OCI-LY3 (cell line): Measurements from ENCODE around the gene BIN2.
"Not testable (repeated sequence)": the region's sequence is repeated elsewhere in the genome, so short reads cannot be mapped to it uniquely, and the experiment has no call there.

Experiments
- H2AFZ ChIP-seq: fragments of 200-600, 300-600 bp; shearing (Covaris generic); 2 replicates; pipeline ENCODE4 v1.6.0; 2014; ENCODE audit warnings: antibody characterized with exemption, low read depth, low read length
- H3K27ac ChIP-seq: fragments of 200-600, 300-600 bp; sonication (generic); 2 replicates; pipeline ENCODE4 v1.5.1; 2014; ENCODE audit warnings: mild to moderate bottlenecking, low read length, moderate library complexity, mixed read lengths
- H3K27me3 ChIP-seq: fragments of 200-600, 300-600 bp; sonication (generic); 2 replicates; pipeline ENCODE4 v1.6.1; 2014; ENCODE audit warnings: low read depth, low read length, mixed read lengths
- H3K36me3 ChIP-seq: fragments of 200-600, 300-600 bp; sonication (generic); replicated peaks from 2 replicates; pipeline ENCODE3; 2014; ENCODE audit warnings: low read depth, low read length, mixed read lengths
- H3K4me1 ChIP-seq: fragments of 300-600, 200-600 bp; sonication (generic); 2 replicates; pipeline ENCODE4 v1.6.1; 2014; ENCODE audit warnings: low read length, mixed read lengths
- H3K4me2 ChIP-seq: fragments of 200-600, 300-600 bp; sonication (generic); 2 replicates; pipeline ENCODE4 v1.6.1; 2014; ENCODE audit warnings: low read length, mixed read lengths
- H3K4me3 ChIP-seq: fragments of 300-600, 200-600 bp; sonication (generic); 2 replicates; pipeline ENCODE4 v1.5.1; 2014; ENCODE audit warnings: antibody characterized with exemption, mild to moderate bottlenecking, low read length, moderate library complexity
- H3K79me2 ChIP-seq: fragments of 300-600, 200-600 bp; shearing (Covaris generic); 2 replicates; pipeline ENCODE4 v1.6.1; 2014; ENCODE audit warnings: mild to moderate bottlenecking, low read length, mixed read lengths
- H3K9ac ChIP-seq: fragments of 300-600, 200-600 bp; shearing (Covaris generic); 2 replicates; pipeline ENCODE4 v1.6.0; 2014; ENCODE audit warnings: mild to moderate bottlenecking, low read length, moderate library complexity
- H3K9me3 ChIP-seq: fragments of 200-600, 300-600 bp; shearing (Covaris generic); 2 replicates; pipeline ENCODE4 v1.6.1; 2014; ENCODE audit warnings: low read length, mixed read lengths; ENCODE audit not compliant: insufficient read depth
- H4K20me1 ChIP-seq: fragments of 200-600, 300-600 bp; sonication (generic); 2 replicates; pipeline ENCODE4 v1.6.1; 2016; ENCODE audit warnings: low read length, mixed read lengths; ENCODE audit not compliant: insufficient read depth
- CTCF ChIP-seq: fragments of 200-600, 300-600 bp; sonication (generic); IDR thresholded peaks from 2 replicates; pipeline ENCODE4 v1.5.1; 2014; ENCODE audit warnings: antibody characterized with exemption, low read length, low read depth
- EZH2phosphoT487 ChIP-seq: fragments of 200-600 bp; shearing (Covaris generic); IDR thresholded peaks from 2 replicates; pipeline ENCODE4 v1.6.1; 2018; ENCODE audit warnings: antibody characterized with exemption, mixed run types, low read depth

BIN2 gene

GRCh38 chr12:51265024-51265423 is 59.0 kb downstream of the BIN2 start:
- no peak overlapping the region for H3K4me2 ChIP-seq
- H3K9ac ChIP-seq = no peak overlapping the region
- no peaks in the 10 kb centered on the region for H3K79me2 ChIP-seq
- no peak overlapping the region for H3K4me3 ChIP-seq
- peaks cover 4% of the 10 kb centered on the region; the same call in 1 of the 2 replicates for H3K4me1 ChIP-seq
- H2AFZ ChIP-seq = no peak overlapping the region
- H3K36me3 ChIP-seq = no peaks in the 10 kb centered on the region
- H4K20me1 ChIP-seq = no peaks in the 10 kb centered on the region
- H3K9me3 ChIP-seq = no peaks in the 10 kb centered on the region
- no peaks in the 10 kb centered on the region for H3K27me3 ChIP-seq
- no peak overlapping the region for H3K27ac ChIP-seq
- no peak for TF ChIP-seq EZH2phosphoT487
- TF ChIP-seq CTCF = no peak

- Histone ChIP-seq H3K27ac (no peak overlapping the region), H3K4me3 (no peak overlapping the region), H4K20me1 (no peaks in the 10 kb centered on the region), H2AFZ (no peak overlapping the region), H3K27me3 (no peaks in the 10 kb centered on the region), H3K4me1 (peaks cover 4% of the 10 kb centered on the region; the same call in 1 of the 2 replicates), H3K9ac (no peak overlapping the region), H3K9me3 (no peaks in the 10 kb centered on the region), H3K36me3 (no peaks in the 10 kb centered on the region), H3K79me2 (no peaks in the 10 kb centered on the region), H3K4me2 (no peak overlapping the region)
- TF ChIP-seq CTCF (no peak), EZH2phosphoT487 (no peak)
Observed at GRCh38 chr12:51264297-51264696, 59.7 kb downstream of the BIN2 start.

- no peak overlapping the region for H2AFZ ChIP-seq
- no peak overlapping the region for H3K4me2 ChIP-seq
- no peak overlapping the region for H3K4me3 ChIP-seq
- no peaks in the 10 kb centered on the region for H3K36me3 ChIP-seq
- no peaks in the 10 kb centered on the region for H3K27me3 ChIP-seq
- no peaks in the 10 kb centered on the region for H3K79me2 ChIP-seq
- no peak overlapping the region for H3K9ac ChIP-seq
- no peak overlapping the region for H3K27ac ChIP-seq
- no peaks in the 10 kb centered on the region for H3K9me3 ChIP-seq
- peaks cover 4% of the 10 kb centered on the region; the same call in 1 of the 2 replicates for H3K4me1 ChIP-seq
- TF ChIP-seq EZH2phosphoT487 (no peak), CTCF (no peak)
- H4K20me1 ChIP-seq = no peaks in the 10 kb centered on the region
Observed at GRCh38 chr12:51263341-51263740, 60.6 kb downstream of the BIN2 start.

- peak overlapping the region; percentile 31; the same call in 1 of the 2 replicates for H3K4me2 ChIP-seq
- H3K27ac ChIP-seq = no peak overlapping the region
- H4K20me1 ChIP-seq = no peaks in the 10 kb centered on the region
- no peak overlapping the region for H3K4me3 ChIP-seq
- H2AFZ ChIP-seq = no peak overlapping the region; the same call in 1 of the 2 replicates
- no peaks in the 10 kb centered on the region for H3K79me2 ChIP-seq
- TF ChIP-seq CTCF (peak; percentile 54), EZH2phosphoT487 (no peak)
- no peaks in the 10 kb centered on the region for H3K9me3 ChIP-seq
- no peaks in the 10 kb centered on the region for H3K36me3 ChIP-seq
- H3K27me3 ChIP-seq = no peaks in the 10 kb centered on the region
- peaks cover 4% of the 10 kb centered on the region; the same call in 1 of the 2 replicates for H3K4me1 ChIP-seq
- H3K9ac ChIP-seq = no peak overlapping the region
Observed at GRCh38 chr12:51262758-51263177, 61.2 kb downstream of the BIN2 start.

- not testable (repeated sequence) for H3K9me3 ChIP-seq, H3K27ac ChIP-seq, H2AFZ ChIP-seq, H3K27me3 ChIP-seq, H3K4me3 ChIP-seq, H3K4me1 ChIP-seq, H3K9ac ChIP-seq, H3K4me2 ChIP-seq, H3K36me3 ChIP-seq, H4K20me1 ChIP-seq, H3K79me2 ChIP-seq
Observed at GRCh38 chr12:51259600-51259999, 64.4 kb downstream of the BIN2 start.
